HepG2 (cell line): ENCODE measurements around the gene ZNF618. TPM values are rescaled to one million over a fixed set of nuclear protein-coding genes. Genes with fewer than 3 reads are reported as not detected.

Source experiments
- AGO1 ChIP-seq: fragments of 200-400 bp; formaldehyde crosslinking; IDR thresholded peaks from 2 replicates; pipeline ENCODE4 v1.6.1; 2017; ENCODE audit warnings: mild to moderate bottlenecking, low read depth, low read length, moderate library complexity; ENCODE audit not compliant: poor library complexity, severe bottlenecking
- CREB1 ChIP-seq, 2 experiments: fragments of 450-650 bp in 1 of 2; IDR thresholded peaks; 2 replicates each; pipeline ENCODE4 v1.6.1; 2016 to 2017; ENCODE audit warnings: control low read depth in 1 of 2, mild to moderate bottlenecking in 1 of 2, missing compliant biosample characterization in 1 of 2, missing genetic modification characterization in 1 of 2
- HINFP ChIP-seq: sonication (generic); formaldehyde crosslinking; IDR thresholded peaks from 2 replicates; pipeline ENCODE4 v1.4.0; 2020; ENCODE audit warnings: low read depth, mild to moderate bottlenecking, missing genetic modification reagents
- HMGXB4 ChIP-seq, 2 experiments: sonication (generic) in 1 of 2; formaldehyde crosslinking in 1 of 2; IDR thresholded peaks; 2 replicates each; pipeline versions ENCODE4 v1.4.0 to v1.6.1; 2018 to 2020; ENCODE audit warnings: missing genetic modification reagents in 2 of 2, borderline replicate concordance in 1 of 2, low read depth in 1 of 2, mild to moderate bottlenecking in 1 of 2, missing biosample characterization in 1 of 2
- PRDM15 ChIP-seq: sonication (generic); formaldehyde crosslinking; IDR thresholded peaks from 2 replicates; pipeline ENCODE4 v1.4.0; 2020; ENCODE audit warnings: missing genetic modification reagents
- PRDM4 ChIP-seq: sonication (generic); formaldehyde crosslinking; IDR thresholded peaks from 2 replicates; pipeline ENCODE4 v1.9.0; 2021; ENCODE audit warnings: missing genetic modification reagents, borderline replicate concordance
- PRMT3 ChIP-seq: sonication (generic); formaldehyde crosslinking; IDR thresholded peaks from 2 replicates; pipeline ENCODE4 v1.8.1; 2022; ENCODE audit warnings: low read depth, mild to moderate bottlenecking, moderate library complexity, missing genetic modification reagents, borderline replicate concordance
- RORA ChIP-seq: sonication (generic); formaldehyde crosslinking; IDR thresholded peaks from 2 replicates; pipeline ENCODE4 v1.5.0; 2020; ENCODE audit warnings: mild to moderate bottlenecking, missing genetic modification reagents, moderate library complexity
- SNAI1 ChIP-seq: sonication (generic); formaldehyde crosslinking; IDR thresholded peaks from 2 replicates; pipeline ENCODE4 v1.5.0; 2020; ENCODE audit warnings: mild to moderate bottlenecking, missing genetic modification reagents, borderline replicate concordance
- TBL1XR1 ChIP-seq: fragments of 150-350 bp; IDR thresholded peaks from 2 replicates; pipeline ENCODE4 v1.6.1; 2014; ENCODE audit warnings: borderline replicate concordance, low read length; ENCODE audit not compliant: partially characterized antibody
- TBP ChIP-seq: sonication (generic); formaldehyde crosslinking; IDR thresholded peaks from 2 replicates; pipeline ENCODE4 v1.5.0; 2020; ENCODE audit warnings: missing genetic modification reagents
- ZFP41 ChIP-seq: sonication (generic); formaldehyde crosslinking; IDR thresholded peaks from 2 replicates; pipeline ENCODE4 v1.4.0; 2020; ENCODE audit warnings: mild to moderate bottlenecking, missing genetic modification reagents, borderline replicate concordance
- ZKSCAN5 ChIP-seq: sonication (generic); formaldehyde crosslinking; IDR thresholded peaks from 2 replicates; pipeline ENCODE4 v1.5.1; 2020; ENCODE audit warnings: mild to moderate bottlenecking, missing genetic modification reagents
- ZNF335 ChIP-seq: sonication (generic); formaldehyde crosslinking; IDR thresholded peaks from 2 replicates; pipeline ENCODE4 v1.4.0; 2020; ENCODE audit warnings: missing genetic modification reagents
- ZNF441 ChIP-seq: sonication (generic); formaldehyde crosslinking; IDR thresholded peaks from 2 replicates; pipeline ENCODE4 v1.7.0; 2021; ENCODE audit warnings: missing genetic modification reagents, borderline replicate concordance
- ZNF530 ChIP-seq: sonication (generic); formaldehyde crosslinking; IDR thresholded peaks from 2 replicates; pipeline ENCODE4 v1.5.0; 2020; ENCODE audit warnings: low read depth, mild to moderate bottlenecking, missing genetic modification reagents
- ZNF563 ChIP-seq: sonication (generic); formaldehyde crosslinking; IDR thresholded peaks from 2 replicates; pipeline ENCODE4 v1.8.0; 2022; ENCODE audit warnings: mild to moderate bottlenecking, moderate library complexity, missing genetic modification reagents
- ZNF619 ChIP-seq: sonication (generic); formaldehyde crosslinking; IDR thresholded peaks from 2 replicates; pipeline ENCODE4 v1.4.0; 2020; ENCODE audit warnings: mild to moderate bottlenecking, missing genetic modification reagents
- ZNF75D ChIP-seq: sonication (generic); formaldehyde crosslinking; IDR thresholded peaks from 2 replicates; pipeline ENCODE4 v1.8.1; 2023; ENCODE audit warnings: missing genetic modification reagents, mild to moderate bottlenecking, borderline replicate concordance
- polyA plus RNA-seq, 8 experiments: library from polyadenylated mRNA; depleted of rRNA in 3 of 8; stranded (reverse) in 7 of 8; unstranded in 1 of 8; fragments of >200 nt; fragmentation: Illumina TruSeq in 4 of 8; extraction: Trizol in 4 of 8; gene quantifications; 2 replicates each; pipeline versions ENCODE4 v1.2.1 to v1.2.3, GENCODE V29; 2011 to 2016; ENCODE audit warnings: low read depth in 4 of 8, missing spikeins in 1 of 8, mixed read lengths in 1 of 8; ENCODE audit not compliant: insufficient read depth in 1 of 8
- total RNA-seq, 5 experiments: library from RNA; depleted of rRNA; stranded (reverse); fragments of >200 nt; fragmentation: Illumina TruSeq; extraction: Trizol; gene quantifications; 2 replicates each; pipeline ENCODE4 v1.2.3, GENCODE V29; 2016; ENCODE audit warnings: low read depth in 1 of 5

The ZNF618 gene
- total and polyA plus RNA-seq, 2 of the 13 experiments (the other 11 are each of a cell fraction or from before 2014, with no cell fraction given), result 0.07 TPM

GRCh38 chr9:114080773-114081440 lies 204.8 kb downstream of the ZNF618 start (continued):
- no peak; the same call in 1 of the 2 replicates for TF ChIP-seq HINFP (CRISPR knock-in tag)
- no peak for TF ChIP-seq TBL1XR1
- TF ChIP-seq ZNF619 (CRISPR knock-in tag), result no peak
- TF ChIP-seq ZNF75D (CRISPR knock-in tag), result no peak
- TF ChIP-seq ZKSCAN5 (CRISPR knock-in tag), result no peak
- TF ChIP-seq HMGXB4 (CRISPR knock-in tag; IDR thresholded peaks at IDR 0.05; ENCODE audit: borderline replicate concordance in 1 of 2, low read depth in 1 of 2), result peak; percentile 24 to 35; a peak in 1 of 4 replicates
- TF ChIP-seq ZNF441 (CRISPR knock-in tag), result no peak
- no peak for TF ChIP-seq ZFP41 (CRISPR knock-in tag)
- TF ChIP-seq ZNF563 (CRISPR knock-in tag), result 0 out of 2 replicates have a peak, but pooled peaks have one; percentile 51
- no peak for TF ChIP-seq CREB1 (IDR thresholded peaks at IDR 0.05)
- TF ChIP-seq CREB1 (CRISPR knock-in tag; IDR thresholded peaks at IDR 0.05), result no peak
- TF ChIP-seq PRDM4 (CRISPR knock-in tag), result no peak
- TF ChIP-seq ZNF530 (CRISPR knock-in tag), result no peak
- TF ChIP-seq SNAI1, result no peak; the same call in 1 of the 2 replicates
- TF ChIP-seq AGO1, result no peak
- TF ChIP-seq RORA (CRISPR knock-in tag), result no peak
- no peak for TF ChIP-seq TBP
- no peak for TF ChIP-seq ZNF335 (CRISPR knock-in tag)
- TF ChIP-seq PRMT3, result no peak
- TF ChIP-seq PRDM15, result no peak
